WTC11 (cell line): ENCODE data around the gene CGB2.

ENCODE experiments used
- CTCF ChIP-seq: fragments of 200-600 bp; IDR thresholded peaks from 2 replicates; pipeline ENCODE4 v1.8.0; 2022; ENCODE audit warnings: antibody characterized with exemption
- GABPB1 ChIP-seq: sonication (generic); formaldehyde crosslinking; IDR thresholded peaks from 2 replicates; pipeline ENCODE4 v1.8.1; 2023; ENCODE audit warnings: mild to moderate bottlenecking, missing genetic modification reagents
- ZNF138 ChIP-seq: sonication (generic); formaldehyde crosslinking; conservative IDR thresholded peaks from 2 replicates; pipeline ENCODE4 v1.8.1; 2022; ENCODE audit warnings: mild to moderate bottlenecking, moderate library complexity, missing genetic modification reagents
- TF ChIP-seq, protein P1 (sequence below): fragments of 250-450 bp; sonication (Bioruptor Pico); IDR thresholded peaks from 2 replicates; pipeline ENCODE4 v1.9.0; 2021; ENCODE audit warnings: mild to moderate bottlenecking

DNA sequence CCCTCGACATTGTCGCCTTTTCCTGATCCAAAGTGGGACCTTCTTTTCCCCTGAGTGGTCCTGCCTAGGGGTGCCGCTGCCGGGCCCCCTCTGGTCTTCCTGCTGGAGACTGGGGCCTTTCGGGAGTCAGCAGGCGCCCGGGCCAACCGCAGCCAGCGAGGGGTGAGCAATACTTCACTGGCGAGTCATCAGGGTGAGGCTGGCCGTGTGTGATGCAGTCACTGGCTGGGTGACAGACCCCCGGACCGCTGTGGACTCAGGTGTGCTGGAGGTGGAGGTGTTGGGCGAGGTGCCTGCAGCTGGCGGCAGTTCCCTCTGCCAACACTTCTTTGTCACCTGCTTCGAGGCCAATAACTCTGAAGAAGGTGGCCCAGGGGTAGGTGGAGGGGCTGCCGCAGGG, 10.5 kb downstream of the CGB2 start:
- TF ChIP-seq, protein P1, sequence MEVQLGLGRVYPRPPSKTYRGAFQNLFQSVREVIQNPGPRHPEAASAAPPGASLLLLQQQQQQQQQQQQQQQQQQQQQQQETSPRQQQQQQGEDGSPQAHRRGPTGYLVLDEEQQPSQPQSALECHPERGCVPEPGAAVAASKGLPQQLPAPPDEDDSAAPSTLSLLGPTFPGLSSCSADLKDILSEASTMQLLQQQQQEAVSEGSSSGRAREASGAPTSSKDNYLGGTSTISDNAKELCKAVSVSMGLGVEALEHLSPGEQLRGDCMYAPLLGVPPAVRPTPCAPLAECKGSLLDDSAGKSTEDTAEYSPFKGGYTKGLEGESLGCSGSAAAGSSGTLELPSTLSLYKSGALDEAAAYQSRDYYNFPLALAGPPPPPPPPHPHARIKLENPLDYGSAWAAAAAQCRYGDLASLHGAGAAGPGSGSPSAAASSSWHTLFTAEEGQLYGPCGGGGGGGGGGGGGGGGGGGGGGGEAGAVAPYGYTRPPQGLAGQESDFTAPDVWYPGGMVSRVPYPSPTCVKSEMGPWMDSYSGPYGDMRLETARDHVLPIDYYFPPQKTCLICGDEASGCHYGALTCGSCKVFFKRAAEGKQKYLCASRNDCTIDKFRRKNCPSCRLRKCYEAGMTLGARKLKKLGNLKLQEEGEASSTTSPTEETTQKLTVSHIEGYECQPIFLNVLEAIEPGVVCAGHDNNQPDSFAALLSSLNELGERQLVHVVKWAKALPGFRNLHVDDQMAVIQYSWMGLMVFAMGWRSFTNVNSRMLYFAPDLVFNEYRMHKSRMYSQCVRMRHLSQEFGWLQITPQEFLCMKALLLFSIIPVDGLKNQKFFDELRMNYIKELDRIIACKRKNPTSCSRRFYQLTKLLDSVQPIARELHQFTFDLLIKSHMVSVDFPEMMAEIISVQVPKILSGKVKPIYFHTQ (CRISPR knock-in tag): no peak
- no peak for TF ChIP-seq CTCF
- TF ChIP-seq GABPB1 (CRISPR knock-in tag): no peak
- no peak for TF ChIP-seq ZNF138 (CRISPR knock-in tag)
